Measurements from ENCODE around the gene ADAMTSL3. TPM values are rescaled to one million over a fixed set of nuclear protein-coding genes. Genes with fewer than 3 reads are reported as not detected.

Gene ADAMTSL3
- total RNA-seq, 1 donor = 0.72 TPM

DNA sequence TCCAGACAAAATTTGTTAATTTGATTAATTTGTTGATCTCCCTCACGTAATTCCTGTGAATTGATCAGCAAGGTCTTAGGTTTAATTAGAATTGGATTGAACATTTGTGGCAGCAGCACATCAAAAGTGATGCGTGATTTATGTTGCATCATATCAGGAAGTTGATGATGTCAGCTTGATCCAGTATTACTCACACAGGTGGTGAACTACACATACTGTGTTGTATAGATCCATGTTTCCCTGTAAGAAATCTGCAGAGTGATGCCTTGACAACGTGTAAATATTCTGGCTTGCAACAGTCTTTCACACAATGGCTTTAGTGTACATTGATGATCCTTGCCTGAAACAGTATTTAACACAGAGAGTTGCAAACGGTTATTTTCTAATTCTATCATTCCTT is 200.4 kb downstream of the ADAMTSL3 start:
- DNase-seq (ENCODE audit: insufficient read length, low spot score, missing footprints) = no peak
- H3K27me3 ChIP-seq (ENCODE audit: insufficient read depth, low read length) = no peaks in the 10 kb centered on the region
- H3K79me2 ChIP-seq (ENCODE audit: insufficient read depth, low read length) = no peaks in the 10 kb centered on the region
- H3K4me1 ChIP-seq (ENCODE audit: insufficient read depth, low read length) = peaks cover 2% of the 10 kb centered on the region
- H3K9me3 ChIP-seq (ENCODE audit: low read depth, low read length) = no peaks in the 10 kb centered on the region
- no peak overlapping the region for H3K27ac ChIP-seq (ENCODE audit: low read depth, low read length)
- H2AFZ ChIP-seq (ENCODE audit: low read length) = no peak overlapping the region
- H4K20me1 ChIP-seq (ENCODE audit: insufficient read depth, low read length) = no peaks in the 10 kb centered on the region
- TF ChIP-seq, protein P1, sequence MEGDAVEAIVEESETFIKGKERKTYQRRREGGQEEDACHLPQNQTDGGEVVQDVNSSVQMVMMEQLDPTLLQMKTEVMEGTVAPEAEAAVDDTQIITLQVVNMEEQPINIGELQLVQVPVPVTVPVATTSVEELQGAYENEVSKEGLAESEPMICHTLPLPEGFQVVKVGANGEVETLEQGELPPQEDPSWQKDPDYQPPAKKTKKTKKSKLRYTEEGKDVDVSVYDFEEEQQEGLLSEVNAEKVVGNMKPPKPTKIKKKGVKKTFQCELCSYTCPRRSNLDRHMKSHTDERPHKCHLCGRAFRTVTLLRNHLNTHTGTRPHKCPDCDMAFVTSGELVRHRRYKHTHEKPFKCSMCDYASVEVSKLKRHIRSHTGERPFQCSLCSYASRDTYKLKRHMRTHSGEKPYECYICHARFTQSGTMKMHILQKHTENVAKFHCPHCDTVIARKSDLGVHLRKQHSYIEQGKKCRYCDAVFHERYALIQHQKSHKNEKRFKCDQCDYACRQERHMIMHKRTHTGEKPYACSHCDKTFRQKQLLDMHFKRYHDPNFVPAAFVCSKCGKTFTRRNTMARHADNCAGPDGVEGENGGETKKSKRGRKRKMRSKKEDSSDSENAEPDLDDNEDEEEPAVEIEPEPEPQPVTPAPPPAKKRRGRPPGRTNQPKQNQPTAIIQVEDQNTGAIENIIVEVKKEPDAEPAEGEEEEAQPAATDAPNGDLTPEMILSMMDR (IDR thresholded peaks at IDR 0.05; ENCODE audit: extremely low read depth, low read depth, low read length) = no peak
- H3K4me2 ChIP-seq (ENCODE audit: insufficient read depth, low read length) = no peak overlapping the region
- H3K4me3 ChIP-seq (ENCODE audit: insufficient read depth, low read length) = no peak overlapping the region
- no peaks in the 10 kb centered on the region for H3K36me3 ChIP-seq (ENCODE audit: insufficient read depth, low read length)

DNA sequence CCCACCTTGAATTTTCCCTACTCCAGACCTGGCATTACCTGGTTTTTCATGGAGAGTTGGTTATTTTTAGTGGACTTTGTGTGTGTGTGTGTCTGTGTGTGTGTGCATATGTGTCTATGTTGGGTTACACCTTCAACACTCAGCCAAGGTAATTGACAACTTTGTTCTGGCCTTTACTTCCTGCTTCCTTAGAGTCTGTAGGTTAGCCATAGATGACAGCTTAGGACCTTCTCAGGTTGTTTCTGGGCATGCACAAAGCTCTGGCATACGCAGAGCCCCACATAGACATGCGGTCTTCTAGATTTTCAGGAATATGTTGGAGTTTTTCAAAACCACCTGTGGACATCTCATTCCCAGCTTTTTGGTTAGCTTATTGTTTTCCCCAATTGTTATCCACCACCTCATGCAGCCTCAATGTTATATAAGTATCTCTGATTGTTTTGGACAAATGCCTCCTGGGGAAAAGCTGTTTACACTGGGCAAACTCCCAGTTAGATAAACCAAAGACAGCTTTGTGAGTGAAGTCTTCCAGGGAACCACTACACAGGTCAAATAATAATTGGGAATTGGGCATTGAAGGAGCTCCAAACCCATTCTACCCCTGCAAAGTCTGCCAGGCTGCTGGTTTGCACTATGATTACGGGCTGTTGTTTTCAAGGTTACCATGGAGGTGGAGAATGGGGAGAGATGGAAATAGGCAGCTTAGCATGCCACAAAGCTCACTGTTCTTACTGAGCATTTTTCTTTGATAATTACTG is 201.2 kb downstream of the ADAMTSL3 start:
- H4K20me1 ChIP-seq (ENCODE audit: insufficient read depth, low read length) = no peaks in the 10 kb centered on the region
- H3K79me2 ChIP-seq (ENCODE audit: insufficient read depth, low read length) = no peaks in the 10 kb centered on the region
- no peaks in the 10 kb centered on the region for H3K27me3 ChIP-seq (ENCODE audit: insufficient read depth, low read length)
- H3K4me1 ChIP-seq (ENCODE audit: insufficient read depth, low read length) = no peaks in the 10 kb centered on the region
- H3K27ac ChIP-seq (ENCODE audit: low read depth, low read length) = no peak overlapping the region
- TF ChIP-seq, protein P1 (IDR thresholded peaks at IDR 0.05; ENCODE audit: extremely low read depth, low read depth, low read length) = no peak
- no peak overlapping the region for H3K4me3 ChIP-seq (ENCODE audit: insufficient read depth, low read length)
- H3K9me3 ChIP-seq (ENCODE audit: low read depth, low read length) = no peaks in the 10 kb centered on the region
- H3K4me2 ChIP-seq (ENCODE audit: insufficient read depth, low read length) = no peak overlapping the region
- H2AFZ ChIP-seq (ENCODE audit: low read length) = no peak overlapping the region
- H3K36me3 ChIP-seq (ENCODE audit: insufficient read depth, low read length) = no peaks in the 10 kb centered on the region
- DNase-seq (ENCODE audit: insufficient read length, low spot score, missing footprints) = no peak

DNA sequence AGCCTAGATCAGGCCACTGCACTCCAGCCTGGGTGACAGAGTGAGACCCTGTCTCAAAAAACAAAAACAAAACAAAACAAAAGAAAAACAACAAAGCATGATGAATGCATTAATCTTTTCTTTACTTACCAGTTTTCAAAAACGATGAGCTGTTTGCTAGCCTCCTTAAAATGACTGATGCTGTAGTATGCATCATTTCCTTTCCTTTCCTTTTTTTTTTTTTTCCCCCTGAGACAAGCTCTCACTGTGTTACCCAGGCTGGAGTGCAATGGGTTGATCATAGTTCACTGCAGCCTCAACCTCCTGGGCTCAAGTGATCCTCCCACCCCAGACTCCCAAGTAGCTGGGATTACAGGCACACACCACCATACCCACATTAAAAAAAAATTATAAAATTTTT is 202.0 kb downstream of the ADAMTSL3 start:
- Histone ChIP-seq H4K20me1 (ENCODE audit: insufficient read depth, low read length) (no peaks in the 10 kb centered on the region), H3K4me2 (ENCODE audit: insufficient read depth, low read length) (no peak overlapping the region), H2AFZ (ENCODE audit: low read length) (no peak overlapping the region), H3K4me3 (ENCODE audit: insufficient read depth, low read length) (no peak overlapping the region), H3K9me3 (ENCODE audit: low read depth, low read length) (no peaks in the 10 kb centered on the region), H3K36me3 (ENCODE audit: insufficient read depth, low read length) (no peaks in the 10 kb centered on the region), H3K79me2 (ENCODE audit: insufficient read depth, low read length) (no peaks in the 10 kb centered on the region), H3K4me1 (ENCODE audit: insufficient read depth, low read length) (no peaks in the 10 kb centered on the region), H3K27ac (ENCODE audit: low read depth, low read length) (no peak overlapping the region), H3K27me3 (ENCODE audit: insufficient read depth, low read length) (no peaks in the 10 kb centered on the region)
- TF ChIP-seq, protein P1 (IDR thresholded peaks at IDR 0.05; ENCODE audit: extremely low read depth, low read depth, low read length) = no peak
- DNase-seq (ENCODE audit: insufficient read length, low spot score, missing footprints) = no peak

DNA sequence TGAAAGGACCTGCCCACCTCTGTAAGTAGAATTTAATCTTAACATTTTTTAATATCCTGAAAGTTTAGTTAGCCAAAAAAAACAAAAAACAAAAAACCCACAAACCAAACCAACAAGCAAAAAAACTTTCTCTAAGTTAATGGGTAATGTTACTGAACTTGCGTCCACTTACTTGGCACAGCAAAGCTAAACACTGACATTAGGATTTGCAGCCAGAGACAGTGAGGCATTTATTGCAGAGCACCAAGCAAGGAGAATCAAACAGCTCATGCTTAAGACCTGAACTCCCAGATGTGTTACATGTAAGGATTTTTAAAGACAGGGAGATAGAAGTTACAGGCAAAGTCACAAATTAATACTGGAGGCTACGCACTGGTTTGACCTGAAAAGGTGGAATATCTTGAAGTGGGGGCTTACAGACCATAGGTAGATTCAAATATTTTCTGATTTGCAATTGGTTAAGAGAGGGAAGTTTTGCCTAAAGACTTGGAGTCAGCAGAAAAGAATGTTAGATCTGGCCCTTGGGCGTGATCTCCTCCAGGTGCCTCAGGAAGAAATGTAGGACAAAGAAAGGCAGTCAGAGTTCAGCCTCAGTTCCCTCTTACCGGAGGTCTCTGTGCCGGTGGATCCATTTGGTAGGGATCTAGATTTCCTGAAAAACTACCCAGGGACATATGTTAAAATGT is 205.0 kb downstream of the ADAMTSL3 start:
- Histone ChIP-seq H3K4me2 (ENCODE audit: insufficient read depth, low read length) (no peak overlapping the region), H3K79me2 (ENCODE audit: insufficient read depth, low read length) (no peaks in the 10 kb centered on the region), H4K20me1 (ENCODE audit: insufficient read depth, low read length) (no peaks in the 10 kb centered on the region), H3K4me3 (ENCODE audit: insufficient read depth, low read length) (no peak overlapping the region), H2AFZ (ENCODE audit: low read length) (no peak overlapping the region), H3K27ac (ENCODE audit: low read depth, low read length) (no peak overlapping the region), H3K9me3 (ENCODE audit: low read depth, low read length) (no peaks in the 10 kb centered on the region), H3K4me1 (ENCODE audit: insufficient read depth, low read length) (no peaks in the 10 kb centered on the region), H3K36me3 (ENCODE audit: insufficient read depth, low read length) (no peaks in the 10 kb centered on the region), H3K27me3 (ENCODE audit: insufficient read depth, low read length) (no peaks in the 10 kb centered on the region)
- no peak for DNase-seq (ENCODE audit: insufficient read length, low spot score, missing footprints)
- TF ChIP-seq, protein P1 (IDR thresholded peaks at IDR 0.05; ENCODE audit: extremely low read depth, low read depth, low read length) = no peak
